ENCODE data around the gene GP2. TPM values are rescaled to one million over a fixed set of nuclear protein-coding genes. Genes with fewer than 3 reads are reported as not detected.

Gene GP2
- total and polyA plus RNA-seq, 12 donors, result 0.48 to 9.0 (median 2.8) TPM; not detected in 7

DNA sequence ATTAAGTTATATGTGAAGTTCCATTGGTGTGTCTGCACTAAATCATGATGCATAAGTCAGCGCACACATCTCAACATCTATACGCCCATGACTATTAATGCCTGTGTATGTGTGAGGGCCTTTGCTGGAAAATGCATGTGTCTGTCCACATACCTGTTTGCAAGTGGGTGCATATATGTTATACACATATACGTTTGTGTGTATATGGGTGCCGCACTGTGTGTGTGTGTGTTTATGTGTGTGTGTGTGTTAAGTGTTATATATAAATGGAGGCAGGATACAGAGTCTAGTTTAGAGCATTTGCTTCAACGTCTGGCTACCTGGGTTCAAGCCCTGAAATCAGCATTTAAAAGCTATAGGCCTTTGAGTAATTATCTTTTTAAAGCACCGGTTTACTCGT is 19.5 kb downstream of the GP2 start:
- no peaks in the 10 kb centered on the region for H3K36me3 ChIP-seq (replicated peaks in 1 of 2)
- no peak for DNase-seq
- no peaks in the 10 kb centered on the region for H3K9me3 ChIP-seq (replicated peaks in 1 of 3)
- no peak overlapping the region for H3K27ac ChIP-seq
- intact Hi-C loops (cut with DNase I), result loop anchor here in 1 of 2 donors (10.0 kb wide), 1 partner anchor 403 kb away; no protein-coding TSS in a partner anchor
- H3K4me1 ChIP-seq (replicated peaks in 1 of 2), result no peaks in the 10 kb centered on the region
- 81 to 88% (median 84%) methylated on average over 7 of the region's 7 CpGs for WGBS, 4 donors
- H3K27me3 ChIP-seq, result no peaks in the 10 kb centered on the region
- no peak for TF ChIP-seq POLR2A (IDR thresholded peaks at IDR 0.05)
- TF ChIP-seq, protein P1, sequence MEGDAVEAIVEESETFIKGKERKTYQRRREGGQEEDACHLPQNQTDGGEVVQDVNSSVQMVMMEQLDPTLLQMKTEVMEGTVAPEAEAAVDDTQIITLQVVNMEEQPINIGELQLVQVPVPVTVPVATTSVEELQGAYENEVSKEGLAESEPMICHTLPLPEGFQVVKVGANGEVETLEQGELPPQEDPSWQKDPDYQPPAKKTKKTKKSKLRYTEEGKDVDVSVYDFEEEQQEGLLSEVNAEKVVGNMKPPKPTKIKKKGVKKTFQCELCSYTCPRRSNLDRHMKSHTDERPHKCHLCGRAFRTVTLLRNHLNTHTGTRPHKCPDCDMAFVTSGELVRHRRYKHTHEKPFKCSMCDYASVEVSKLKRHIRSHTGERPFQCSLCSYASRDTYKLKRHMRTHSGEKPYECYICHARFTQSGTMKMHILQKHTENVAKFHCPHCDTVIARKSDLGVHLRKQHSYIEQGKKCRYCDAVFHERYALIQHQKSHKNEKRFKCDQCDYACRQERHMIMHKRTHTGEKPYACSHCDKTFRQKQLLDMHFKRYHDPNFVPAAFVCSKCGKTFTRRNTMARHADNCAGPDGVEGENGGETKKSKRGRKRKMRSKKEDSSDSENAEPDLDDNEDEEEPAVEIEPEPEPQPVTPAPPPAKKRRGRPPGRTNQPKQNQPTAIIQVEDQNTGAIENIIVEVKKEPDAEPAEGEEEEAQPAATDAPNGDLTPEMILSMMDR (IDR thresholded peaks at IDR 0.05), result no peak
- no peak overlapping the region for H3K4me3 ChIP-seq

DNA sequence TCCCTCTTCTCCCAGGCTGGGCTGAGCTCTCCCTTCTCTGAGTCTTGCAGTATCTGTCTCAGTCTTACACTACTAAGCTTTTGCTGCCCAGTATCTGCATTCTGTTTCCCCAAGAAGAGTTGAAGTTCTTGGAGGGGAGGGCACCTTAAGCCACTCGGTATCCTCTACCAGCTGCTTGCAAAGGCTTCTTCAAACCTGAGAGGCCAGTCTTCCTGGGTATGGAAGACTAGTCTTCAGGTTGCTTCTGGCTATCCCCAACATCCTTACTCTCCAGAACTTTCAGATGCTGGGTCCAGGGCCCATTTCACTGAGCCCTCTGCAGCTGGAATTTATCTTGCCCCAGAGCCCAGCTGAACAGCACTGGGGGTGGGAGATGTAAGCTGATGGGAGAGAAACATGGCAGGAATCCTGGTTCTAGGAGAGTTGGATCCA is 20.1 kb downstream of the GP2 start:
- intact Hi-C loops (cut with DNase I), result loop anchor here in 1 of 2 donors (10.0 kb wide), 1 partner anchor 402 kb away; no protein-coding TSS in a partner anchor
- Histone ChIP-seq H3K4me1 (replicated peaks in 1 of 2) (no peaks in the 10 kb centered on the region), H3K27me3 (no peaks in the 10 kb centered on the region), H3K4me3 (no peak overlapping the region), H3K9me3 (replicated peaks in 1 of 3) (no peaks in the 10 kb centered on the region), H3K27ac (no peak overlapping the region), H3K36me3 (replicated peaks in 1 of 2) (no peaks in the 10 kb centered on the region)
- 49 to 73% (median 52%) methylated on average over 1 of the region's 1 CpG for WGBS, 4 donors
- no peak for DNase-seq
- TF ChIP-seq POLR2A (IDR thresholded peaks at IDR 0.05), result no peak
- TF ChIP-seq, protein P1 (IDR thresholded peaks at IDR 0.05), result no peak

DNA sequence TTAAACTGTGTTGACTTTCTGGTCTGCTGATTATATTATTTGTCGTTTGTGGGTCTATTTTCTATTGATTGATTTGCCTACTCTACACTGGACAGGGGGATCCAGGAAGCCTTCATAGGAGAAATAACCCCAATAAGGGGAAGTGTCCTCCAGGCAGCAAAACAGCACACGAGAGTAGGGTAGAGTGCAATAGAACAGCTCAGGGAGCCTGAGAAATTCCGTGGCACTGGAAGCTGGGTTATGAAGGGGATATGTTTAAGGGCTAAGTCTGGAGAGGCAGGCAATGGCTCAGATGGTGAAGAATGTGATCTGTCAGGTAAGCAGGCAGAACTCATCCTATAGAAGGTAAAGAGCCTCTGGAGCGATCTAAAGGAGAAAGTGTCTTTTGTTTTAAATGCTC is 20.9 kb downstream of the GP2 start:
- no peak for DNase-seq
- TF ChIP-seq, protein P1 (IDR thresholded peaks at IDR 0.05), result no peak
- no peak for TF ChIP-seq POLR2A (IDR thresholded peaks at IDR 0.05)
- no peaks in the 10 kb centered on the region for H3K9me3 ChIP-seq (replicated peaks in 1 of 3)
- no peak overlapping the region for H3K27ac ChIP-seq
- no peaks in the 10 kb centered on the region for H3K27me3 ChIP-seq
- H3K4me1 ChIP-seq (replicated peaks in 1 of 2), result no peaks in the 10 kb centered on the region
- 52 to 60% (median 54%) methylated on average over 4 of the region's 4 CpGs for WGBS, 4 donors
- H3K36me3 ChIP-seq (replicated peaks in 1 of 2), result no peaks in the 10 kb centered on the region
- intact Hi-C loops (cut with DNase I), result loop anchor here in 1 of 2 donors (10.0 kb wide), 1 partner anchor 402 kb away; no protein-coding TSS in a partner anchor
- no peak overlapping the region for H3K4me3 ChIP-seq

DNA sequence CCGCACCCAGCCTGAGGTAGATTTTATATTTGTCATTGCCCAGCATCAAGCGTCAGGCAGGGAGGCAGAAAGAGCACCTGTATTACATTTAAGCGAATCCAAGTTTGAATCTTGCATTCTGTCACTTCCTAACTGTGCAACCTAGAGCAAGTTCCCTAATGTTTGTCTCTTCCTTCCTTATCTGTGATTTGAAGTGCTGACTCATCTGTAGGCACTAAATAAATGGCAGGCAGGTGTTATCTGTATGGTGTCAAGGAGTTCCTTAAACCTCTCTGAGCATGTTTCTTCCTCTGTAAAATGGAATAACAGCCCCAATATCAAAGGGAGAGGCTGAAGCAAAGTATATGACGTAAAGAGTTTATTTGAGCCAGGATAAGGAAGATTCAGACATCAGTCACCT is 24.3 kb downstream of the GP2 start:
- TF ChIP-seq POLR2A (IDR thresholded peaks at IDR 0.05), result no peak
- TF ChIP-seq, protein P1 (IDR thresholded peaks at IDR 0.05), result no peak
- intact Hi-C loops (cut with DNase I), result loop anchor here (5.0 to 10.0 kb wide), 2 partner anchors 396 to 398 kb away; no protein-coding TSS in a partner anchor
- Histone ChIP-seq H3K36me3 (replicated peaks in 1 of 2) (no peaks in the 10 kb centered on the region), H3K4me1 (replicated peaks in 1 of 2) (no peaks in the 10 kb centered on the region), H3K27ac (no peak overlapping the region), H3K27me3 (no peaks in the 10 kb centered on the region), H3K4me3 (no peak overlapping the region), H3K9me3 (replicated peaks in 1 of 3) (no peaks in the 10 kb centered on the region)
- WGBS, 4 donors, result 50 to 69% (median 61%) methylated on average over 4 of the region's 4 CpGs
- no peak for DNase-seq
